ENCODE results near the gene LGALS3BP.

The LGALS3BP gene

DNA sequence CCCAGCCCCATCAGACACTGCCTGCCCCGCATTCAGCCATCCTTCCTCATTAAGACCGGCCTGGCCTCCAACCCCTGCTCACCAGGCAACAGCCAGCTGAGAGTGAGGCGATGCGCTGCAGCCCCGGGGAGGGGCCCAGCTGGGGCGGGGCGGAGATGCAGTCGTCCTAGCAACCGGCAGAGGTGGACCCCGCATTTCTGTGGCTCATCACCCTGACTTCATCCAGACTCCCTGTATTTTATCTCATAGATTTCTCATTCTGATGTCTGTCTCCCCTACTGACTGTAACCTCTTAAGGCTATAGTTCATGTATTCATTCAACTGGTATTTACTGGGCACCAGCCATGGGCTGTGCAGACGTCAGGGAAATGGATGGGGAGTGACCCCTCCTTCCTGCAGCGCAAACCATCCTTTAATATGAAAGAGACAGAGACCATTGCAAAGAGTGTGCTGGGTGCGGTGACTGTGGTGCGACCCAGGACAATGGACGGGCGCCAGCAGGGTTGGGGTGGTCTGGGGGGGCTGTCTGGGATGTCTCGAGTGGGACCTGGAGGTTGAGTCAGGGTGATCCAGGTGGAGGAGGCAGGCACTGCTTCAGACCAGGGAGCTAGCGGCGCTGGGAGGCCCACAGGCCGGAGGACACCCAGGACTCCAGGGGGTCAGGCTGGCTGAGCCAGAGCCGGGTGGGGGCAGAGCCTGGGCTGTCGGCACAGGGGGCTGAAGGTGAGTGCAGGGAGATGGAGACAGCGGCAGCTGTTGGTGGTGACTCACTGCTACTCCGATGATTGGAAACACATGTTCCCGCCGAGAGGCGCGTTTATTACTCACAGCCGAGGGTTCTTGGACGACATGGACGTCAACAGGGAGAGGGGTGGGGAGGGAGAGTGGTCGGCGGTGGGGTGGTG, 44.1 kb downstream of the LGALS3BP start:
- DNase-seq, result peak; percentile 36

DNA sequence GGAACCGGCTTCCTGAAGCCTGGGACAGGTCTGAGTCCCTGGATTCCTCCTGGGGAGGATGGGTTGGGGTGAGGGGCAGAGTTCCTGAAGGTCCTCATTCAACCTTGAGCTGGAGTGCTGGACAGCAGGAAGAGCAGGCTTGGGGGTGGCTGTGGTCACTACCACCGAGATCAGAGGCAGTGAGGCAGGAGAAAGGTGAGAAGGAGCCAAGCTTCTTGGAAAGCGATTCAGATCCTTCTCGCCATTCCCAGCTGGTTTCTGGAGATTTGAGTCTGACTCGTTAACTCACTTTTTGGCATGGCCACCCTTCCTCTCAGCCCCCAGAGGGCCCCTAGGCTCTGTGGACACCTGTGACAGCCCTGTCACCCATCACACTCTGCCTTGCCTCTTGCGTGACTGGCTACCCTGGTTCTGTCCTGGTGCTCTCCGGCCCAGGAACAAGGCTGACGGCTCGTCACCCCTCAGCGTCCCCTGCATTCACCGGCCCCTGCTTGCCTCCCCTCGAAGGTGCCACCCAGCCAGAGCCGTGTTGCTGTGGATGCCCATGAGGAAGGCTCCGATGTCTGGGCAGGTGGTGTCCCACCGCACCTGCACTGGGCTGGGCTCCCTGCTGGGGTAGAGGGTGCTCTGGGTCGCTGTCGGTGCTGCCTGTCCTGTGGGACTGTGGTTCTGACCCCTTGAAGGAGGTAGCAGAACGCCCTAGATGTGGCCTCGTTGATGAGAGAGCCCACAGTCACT, 44.9 kb downstream of the LGALS3BP start:
- DNase-seq, result no peak

- DNase-seq, result peak; percentile 55
These were observed 45.7 kb downstream of the LGALS3BP start for GRCh38 chr17:78933959-78934568.

DNA sequence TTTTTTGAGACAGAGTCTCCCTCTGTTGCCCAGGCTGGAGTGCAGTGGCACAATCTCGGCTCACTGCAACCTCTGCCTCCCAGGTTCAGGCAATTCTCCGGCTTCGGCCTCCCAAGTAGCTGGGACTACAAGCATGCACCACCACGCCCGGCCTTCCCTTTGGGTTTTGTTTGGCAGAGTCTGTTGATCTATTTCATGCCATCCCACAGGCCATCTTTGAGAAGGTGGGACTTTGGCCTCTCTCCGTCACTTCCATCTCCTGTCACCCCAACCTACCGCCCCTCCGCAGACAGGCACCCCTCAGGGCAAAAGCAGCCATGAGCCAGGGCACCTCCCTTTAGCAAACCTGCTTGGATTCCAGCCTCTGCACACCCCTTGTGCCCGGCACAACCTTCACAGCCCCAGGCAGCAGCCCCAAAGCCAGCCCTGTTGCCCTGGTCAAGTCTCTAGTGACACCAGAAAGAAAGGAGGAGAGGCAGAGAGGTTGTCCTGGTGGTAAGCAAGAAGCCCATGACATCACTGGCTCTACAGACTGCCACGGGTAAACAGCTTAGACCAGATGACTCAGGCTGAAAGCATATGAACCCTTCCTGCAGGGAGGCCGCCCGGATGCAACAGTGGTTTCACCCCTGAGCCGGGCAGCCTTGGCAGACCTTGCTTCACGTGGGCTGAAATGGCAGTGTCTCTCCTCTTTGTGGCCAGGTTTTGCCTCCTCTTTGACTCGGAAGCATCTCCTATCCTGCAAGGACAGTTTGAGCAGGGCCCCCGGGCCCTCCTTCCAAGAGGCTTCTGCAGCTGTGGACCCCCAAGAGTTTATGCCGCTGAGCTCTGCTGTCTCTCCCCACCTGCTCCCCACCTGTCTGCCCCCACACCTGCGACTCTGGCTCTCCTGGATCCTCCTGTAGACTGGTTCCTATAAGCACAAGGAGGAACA, 46.4 kb downstream of the LGALS3BP start:
- no peak for DNase-seq

DNA sequence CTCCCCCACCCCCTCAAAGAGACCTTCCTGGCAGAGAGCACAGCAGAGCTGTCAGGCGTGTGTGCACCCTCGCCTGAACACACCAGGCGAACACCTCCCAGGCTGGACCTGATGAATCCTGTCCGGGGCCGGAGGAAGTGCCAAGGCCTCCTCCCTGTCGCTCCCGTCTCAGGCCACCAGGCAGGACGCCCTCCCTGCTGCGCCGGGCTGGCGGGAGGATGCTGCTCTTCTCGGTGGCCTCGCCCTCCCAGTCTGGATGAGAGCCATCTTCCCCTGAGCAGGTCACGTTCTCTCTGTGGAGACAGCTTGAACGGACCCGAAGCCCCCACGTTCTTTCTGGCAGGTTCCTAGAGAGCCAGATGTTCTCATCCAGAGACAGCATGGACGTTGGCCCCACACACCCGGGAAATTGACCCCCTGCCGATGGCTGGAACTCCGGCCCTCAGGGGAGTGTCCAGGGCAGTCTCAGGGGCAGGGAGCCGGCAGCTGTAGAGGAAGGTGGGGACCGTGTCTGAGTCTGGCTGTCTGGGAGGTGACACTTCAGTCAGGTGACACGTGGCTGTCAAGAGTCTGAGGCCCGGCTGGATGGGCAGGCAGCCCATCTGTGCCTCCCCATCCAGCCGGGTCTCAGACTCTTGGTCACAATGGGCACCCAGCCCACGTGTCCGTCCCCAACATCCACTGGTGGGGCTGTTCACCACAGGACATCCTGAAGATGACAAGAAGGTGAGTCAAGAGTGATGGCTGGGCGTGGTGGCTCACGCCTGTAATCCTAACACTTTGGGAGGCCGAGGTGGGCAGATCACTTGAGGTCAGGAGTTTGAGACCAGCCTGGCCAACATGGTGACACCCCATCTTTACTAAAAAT, 49.6 kb downstream of the LGALS3BP start:
- no peak for DNase-seq

- peak; percentile 41 for DNase-seq
These were observed 53.8 kb downstream of the LGALS3BP start for GRCh38 chr17:78925662-78926555.

DNA sequence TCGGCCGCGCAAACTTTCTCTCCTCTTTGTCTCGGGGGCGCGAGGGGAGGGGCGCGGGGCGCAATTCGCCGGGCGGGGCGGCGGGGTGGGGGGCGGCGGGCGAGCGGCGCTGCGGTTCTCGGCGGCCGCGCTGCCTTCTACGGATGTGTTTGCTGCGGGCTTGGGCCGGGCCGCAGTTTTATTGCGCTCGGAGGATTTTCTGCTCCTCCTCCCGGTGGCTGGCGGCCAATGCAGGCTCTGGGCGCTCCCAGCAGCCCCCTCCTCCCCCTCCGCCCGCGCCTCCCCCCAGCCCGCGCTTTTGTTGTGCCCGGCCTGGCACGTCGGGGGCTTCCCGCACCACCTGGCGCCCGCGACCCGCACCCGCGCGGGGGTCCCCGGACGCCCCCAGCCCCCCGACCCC, 54.5 kb downstream of the LGALS3BP start, which contains the start of gene TIMP2:
TIMP2 (minus strand) TSS at position 154 of the 400 bp plus-strand sequence. CDS start 299 bp downstream, outside the sequence.
- DNase-seq, result peak; percentile 80

DNA sequence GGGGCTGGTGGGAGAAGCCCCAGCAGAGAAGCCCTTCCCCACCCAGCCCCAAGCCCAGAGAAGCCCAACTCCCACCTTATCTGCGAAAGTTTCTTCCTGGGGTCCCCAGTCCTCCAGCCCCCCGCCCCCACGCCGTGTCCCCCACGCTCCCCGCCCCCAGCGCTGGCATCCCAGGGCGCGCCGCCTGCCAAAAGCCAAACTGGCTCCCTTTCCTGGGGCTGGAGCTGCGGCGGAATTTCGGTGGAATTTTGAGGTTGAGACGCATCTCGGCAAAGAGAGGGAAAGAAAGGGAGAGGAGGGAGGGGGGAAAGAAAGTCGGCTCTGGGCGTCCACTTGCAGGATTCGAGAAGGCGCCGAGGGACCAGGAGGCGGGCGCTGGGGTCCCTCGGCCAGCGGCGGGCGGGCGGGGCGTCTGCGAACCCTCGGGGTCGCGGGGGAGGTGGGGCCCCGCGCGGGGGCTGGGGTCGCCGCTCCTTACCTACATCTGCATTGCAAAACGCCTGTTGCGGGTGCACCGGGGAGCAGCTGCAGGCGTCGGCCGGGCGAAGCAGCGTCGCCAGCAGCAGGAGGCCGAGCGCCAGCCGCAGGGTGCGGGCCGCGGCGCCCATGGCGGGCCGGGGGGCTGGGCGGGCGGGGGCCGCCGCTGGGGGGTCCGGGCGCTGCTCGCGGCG, 55.1 kb downstream of the LGALS3BP start:
- DNase-seq, result no peak

DNA sequence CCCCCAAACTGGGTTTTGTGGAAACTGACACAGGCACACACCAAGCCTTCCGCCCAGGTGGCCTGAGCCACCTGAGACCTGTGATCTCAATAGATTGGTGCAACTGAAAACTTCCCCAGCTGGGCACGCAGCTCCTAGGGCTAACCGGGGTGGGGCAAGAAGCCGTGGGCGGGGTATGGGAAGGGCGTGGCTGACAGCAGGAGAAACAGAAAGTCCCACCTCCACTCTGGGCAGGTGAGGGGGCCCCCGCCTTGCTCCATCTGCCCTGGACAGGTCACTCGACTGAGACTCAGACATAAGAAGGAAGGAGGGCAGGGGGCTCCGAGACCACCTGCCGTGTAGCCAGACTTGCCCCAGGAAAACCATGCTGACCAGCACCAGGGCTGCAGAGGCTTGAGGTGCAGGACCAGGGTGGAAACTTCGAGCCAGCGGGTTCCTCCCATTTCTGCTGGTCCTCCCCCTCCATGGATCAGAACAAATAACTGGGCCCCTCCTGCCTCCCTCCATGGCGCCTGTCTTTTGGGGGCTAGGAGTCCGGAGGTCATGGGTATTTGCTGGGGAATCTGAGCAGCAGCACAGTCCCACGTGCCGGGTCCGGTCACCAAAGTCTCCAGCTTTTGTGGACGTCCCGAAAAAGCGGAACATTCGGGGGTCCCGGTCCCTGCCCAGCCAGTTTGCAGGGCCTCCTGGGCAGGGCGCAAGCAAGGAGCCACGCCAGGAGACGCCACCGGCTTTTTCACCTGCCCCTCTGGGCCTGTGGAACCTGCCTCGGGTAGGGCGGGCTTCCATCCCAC, 55.9 kb downstream of the LGALS3BP start:
- DNase-seq, result peak; percentile 17

DNA sequence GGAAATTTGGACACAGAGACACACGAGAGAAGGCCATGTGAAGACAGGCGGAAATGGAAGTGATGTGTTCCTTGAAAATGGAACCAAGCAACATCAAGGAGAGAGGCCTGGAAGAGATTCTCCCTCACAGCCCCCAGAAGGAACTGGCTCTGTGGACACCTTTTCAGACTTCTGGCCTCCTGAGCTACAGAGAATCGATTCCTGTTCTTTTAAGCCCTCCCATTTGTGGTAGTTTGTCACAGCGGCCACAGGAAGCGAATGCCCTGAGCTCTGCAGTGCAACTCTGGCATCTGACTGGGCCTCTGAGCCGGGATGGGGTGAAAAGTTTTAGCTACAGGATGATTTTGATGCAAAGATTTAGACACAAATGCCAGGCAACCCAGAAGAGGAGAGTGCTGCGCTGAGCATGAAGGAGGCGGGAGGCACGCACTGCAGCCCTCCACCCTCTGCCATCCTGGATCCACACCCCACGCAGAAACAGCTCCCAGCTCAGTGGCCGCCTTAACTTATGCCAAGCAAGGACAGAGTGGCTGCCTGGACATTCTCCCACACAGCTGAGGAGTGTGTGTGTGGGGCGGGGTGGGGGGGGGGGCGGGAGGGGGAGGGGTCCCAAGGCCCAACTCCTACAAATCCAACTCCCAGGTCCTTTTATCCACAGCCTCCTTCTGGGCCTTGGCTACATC, 56.8 kb downstream of the LGALS3BP start:
- no peak for DNase-seq

- DNase-seq, result no peak
These were observed 58.2 kb downstream of the LGALS3BP start for GRCh38 chr17:78921437-78921971.
